AG04450 (cell line): Measurements from ENCODE around the gene MBOAT2. TPM values are rescaled to one million over a fixed set of nuclear protein-coding genes. Genes with fewer than 3 reads are reported as not detected.

Experiments used
- CTCF ChIA-PET: fragments of 300-600, 350-600 bp; formaldehyde crosslinking; extraction: SDS; loops from one replicate; lab custom pipeline; 2022; ENCODE audit warnings: antibody characterized with exemption, inconsistent platforms; lab: Charles Lee
- POLR2A ChIA-PET: fragments of 350-600 bp; formaldehyde crosslinking; extraction: SDS; loops from one replicate; lab custom pipeline; 2021; ENCODE audit warnings: antibody characterized with exemption, inconsistent platforms; lab: Yijun Ruan, JAX
- DNase-seq: peaks from one replicate; pipeline ENCODE4 v3.0.0-alpha.2; 2011; ENCODE audit warnings: low read depth, low spot score
- H3K27ac ChIP-seq: one replicate; pipeline ENCODE4 v1.5.1; 2012; ENCODE audit warnings: low read depth, low read length, control low read depth
- H3K27me3 ChIP-seq: one replicate; pipeline ENCODE4 v1.6.0; 2012; ENCODE audit warnings: low read length; ENCODE audit not compliant: control insufficient read depth, insufficient read depth
- H3K4me3 ChIP-seq: 2 replicates; pipeline ENCODE4 v1.5.1; 2011; ENCODE audit warnings: mild to moderate bottlenecking, low read depth, low read length, control low read depth
- H3K9me3 ChIP-seq: 2 replicates; pipeline ENCODE4 v1.5.1; 2012; ENCODE audit warnings: low read length; ENCODE audit not compliant: control insufficient read depth, insufficient read depth
- CTCF ChIP-seq: IDR thresholded peaks from 2 replicates; pipeline ENCODE4 v1.5.1; 2011; ENCODE audit warnings: low read depth, low read length, control low read depth, inconsistent platforms
- polyA plus RNA-seq: library from polyadenylated mRNA; depleted of rRNA; stranded (reverse); fragments of >200 nt; gene quantifications from 2 replicates; pipeline ENCODE4 v1.2.3, GENCODE V29; 2011

MBOAT2 gene
- polyA plus RNA-seq, 1 experiment = 75.2 TPM

- no peak for TF ChIP-seq CTCF
- Histone ChIP-seq H3K27me3 (no peaks in the 10 kb centered on the region), H3K4me3 (no peak overlapping the region), H3K9me3 (no peaks in the 10 kb centered on the region), H3K27ac (no peak overlapping the region)
- CTCF ChIA-PET = no interaction called here
- POLR2A ChIA-PET = no interaction called here
- no peak for DNase-seq
These were observed 28.6 kb upstream of the MBOAT2 start for GRCh38 chr2:9032121-9032520.

- no peak for DNase-seq
- no peak overlapping the region for H3K4me3 ChIP-seq
- H3K27me3 ChIP-seq = no peaks in the 10 kb centered on the region
- TF ChIP-seq CTCF = no peak
- peak overlapping the region; percentile 39 for H3K27ac ChIP-seq
- ChIA-PET POLR2A (no interaction called here), CTCF (no interaction called here)
- no peaks in the 10 kb centered on the region for H3K9me3 ChIP-seq
These were observed 27.8 kb upstream of the MBOAT2 start for GRCh38 chr2:9031246-9031645.

- Histone ChIP-seq H3K4me3 (no peak overlapping the region), H3K9me3 (no peaks in the 10 kb centered on the region), H3K27ac (peak overlapping the region; percentile 39), H3K27me3 (no peaks in the 10 kb centered on the region)
- CTCF ChIA-PET = no interaction called here
- no peak for DNase-seq
- POLR2A ChIA-PET = no interaction called here
- no peak for TF ChIP-seq CTCF
These were observed 27.4 kb upstream of the MBOAT2 start for GRCh38 chr2:9030841-9031240.

- Histone ChIP-seq H3K27ac (no peak overlapping the region), H3K9me3 (no peaks in the 10 kb centered on the region), H3K27me3 (no peaks in the 10 kb centered on the region), H3K4me3 (no peak overlapping the region)
- ChIA-PET CTCF (no interaction called here), POLR2A (no interaction called here)
- DNase-seq = no peak
- no peak for TF ChIP-seq CTCF
These were observed 26.7 kb upstream of the MBOAT2 start for GRCh38 chr2:9030190-9030589.

GRCh38 chr2:9029721-9030120 lies 26.2 kb upstream of the MBOAT2 start:
- CTCF ChIA-PET = interaction anchor here (0.7 kb wide), 1 partner anchor 81 kb away, joined by 4 read pairs; no protein-coding TSS in a partner anchor
- H3K27ac ChIP-seq = no peak overlapping the region

More at GRCh38 chr2:9029721-9030120, 26.2 kb upstream of the MBOAT2 start:
- no peak for DNase-seq
- POLR2A ChIA-PET = interaction anchor here (0.6 kb wide), 1 partner anchor 26 kb away, joined by 3 read pairs; no protein-coding TSS in a partner anchor
- no peaks in the 10 kb centered on the region for H3K9me3 ChIP-seq
- no peaks in the 10 kb centered on the region for H3K27me3 ChIP-seq
- no peak overlapping the region for H3K4me3 ChIP-seq
- no peak for TF ChIP-seq CTCF
